GM12872 (cell line): ENCODE measurements around the gene PPP1R1C.

Experiments used
- CTCF ChIP-seq: IDR thresholded peaks from 3 replicates; pipeline ENCODE4 v1.5.1; 2011; ENCODE audit warnings: low read depth, mild to moderate bottlenecking, low read length, moderate library complexity; ENCODE audit not compliant: insufficient read depth

Gene PPP1R1C

GRCh38 chr2:182110347-182110746 lies 124.7 kb downstream of the PPP1R1C start:
- TF ChIP-seq CTCF, result no peak

- TF ChIP-seq CTCF, result no peak
Measured at GRCh38 chr2:182113334-182113733, 127.7 kb downstream of the PPP1R1C start.

- no peak for TF ChIP-seq CTCF
Measured at GRCh38 chr2:182115258-182115657, 129.6 kb downstream of the PPP1R1C start.

- no peak for TF ChIP-seq CTCF
Measured at GRCh38 chr2:182116774-182117173, 131.1 kb downstream of the PPP1R1C start.

- no peak for TF ChIP-seq CTCF
Measured at GRCh38 chr2:182117196-182117595, 131.5 kb downstream of the PPP1R1C start.

GRCh38 chr2:182128821-182129707 lies 143.4 kb downstream of the PPP1R1C start:
- no peak for TF ChIP-seq CTCF

- TF ChIP-seq CTCF, result no peak
Measured at GRCh38 chr2:182132605-182133004, 147.0 kb downstream of the PPP1R1C start.
